OCI-LY3 (cell line): ENCODE data around the gene ATP8A2.
"Not testable (repeated sequence)": the region's sequence is repeated elsewhere in the genome, so short reads cannot be mapped to it uniquely, and the experiment has no call there.

Experiments used
- H2AFZ ChIP-seq: fragments of 200-600, 300-600 bp; shearing (Covaris generic); 2 replicates; pipeline ENCODE4 v1.6.0; 2014; ENCODE audit warnings: antibody characterized with exemption, low read depth, low read length
- H3K27ac ChIP-seq: fragments of 200-600, 300-600 bp; sonication (generic); 2 replicates; pipeline ENCODE4 v1.5.1; 2014; ENCODE audit warnings: mild to moderate bottlenecking, low read length, moderate library complexity, mixed read lengths
- H3K27me3 ChIP-seq: fragments of 200-600, 300-600 bp; sonication (generic); 2 replicates; pipeline ENCODE4 v1.6.1; 2014; ENCODE audit warnings: low read depth, low read length, mixed read lengths
- H3K36me3 ChIP-seq: fragments of 200-600, 300-600 bp; sonication (generic); replicated peaks from 2 replicates; pipeline ENCODE3; 2014; ENCODE audit warnings: low read depth, low read length, mixed read lengths
- H3K4me1 ChIP-seq: fragments of 300-600, 200-600 bp; sonication (generic); 2 replicates; pipeline ENCODE4 v1.6.1; 2014; ENCODE audit warnings: low read length, mixed read lengths
- H3K4me2 ChIP-seq: fragments of 200-600, 300-600 bp; sonication (generic); 2 replicates; pipeline ENCODE4 v1.6.1; 2014; ENCODE audit warnings: low read length, mixed read lengths
- H3K4me3 ChIP-seq: fragments of 300-600, 200-600 bp; sonication (generic); 2 replicates; pipeline ENCODE4 v1.5.1; 2014; ENCODE audit warnings: antibody characterized with exemption, mild to moderate bottlenecking, low read length, moderate library complexity
- H3K79me2 ChIP-seq: fragments of 300-600, 200-600 bp; shearing (Covaris generic); 2 replicates; pipeline ENCODE4 v1.6.1; 2014; ENCODE audit warnings: mild to moderate bottlenecking, low read length, mixed read lengths
- H3K9ac ChIP-seq: fragments of 300-600, 200-600 bp; shearing (Covaris generic); 2 replicates; pipeline ENCODE4 v1.6.0; 2014; ENCODE audit warnings: mild to moderate bottlenecking, low read length, moderate library complexity
- H3K9me3 ChIP-seq: fragments of 200-600, 300-600 bp; shearing (Covaris generic); 2 replicates; pipeline ENCODE4 v1.6.1; 2014; ENCODE audit warnings: low read length, mixed read lengths; ENCODE audit not compliant: insufficient read depth
- H4K20me1 ChIP-seq: fragments of 200-600, 300-600 bp; sonication (generic); 2 replicates; pipeline ENCODE4 v1.6.1; 2016; ENCODE audit warnings: low read length, mixed read lengths; ENCODE audit not compliant: insufficient read depth
- EZH2phosphoT487 ChIP-seq: fragments of 200-600 bp; shearing (Covaris generic); IDR thresholded peaks from 2 replicates; pipeline ENCODE4 v1.6.1; 2018; ENCODE audit warnings: antibody characterized with exemption, mixed run types, low read depth
- TF ChIP-seq, protein P1 (sequence below): fragments of 200-600, 300-600 bp; sonication (generic); IDR thresholded peaks from 2 replicates; pipeline ENCODE4 v1.5.1; 2014; ENCODE audit warnings: antibody characterized with exemption, low read length, low read depth

The ATP8A2 gene

DNA sequence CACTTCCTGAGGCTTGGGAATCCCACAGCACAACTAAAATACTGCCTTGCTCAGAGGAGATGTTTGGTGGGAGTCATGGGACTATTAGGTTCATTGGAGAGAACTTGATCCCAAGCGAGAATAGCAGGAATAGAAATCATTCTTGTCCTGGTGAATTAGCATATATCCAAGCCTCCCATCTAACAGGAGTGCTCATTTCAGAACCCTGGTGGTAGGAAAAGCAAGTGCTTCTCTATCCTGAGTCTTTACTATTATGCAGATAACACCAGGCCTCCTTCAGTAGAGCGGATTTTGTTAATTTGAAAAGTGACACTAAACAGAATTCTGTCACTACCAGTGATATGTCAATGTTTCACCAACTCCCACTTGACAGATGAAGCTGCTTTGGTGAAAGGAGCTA, 199.5 kb downstream of the ATP8A2 start:
- Histone ChIP-seq H3K4me2 (no peak overlapping the region), H3K27me3 (peaks cover 60% of the 10 kb centered on the region), H3K79me2 (no peaks in the 10 kb centered on the region), H3K9me3 (no peaks in the 10 kb centered on the region), H4K20me1 (no peaks in the 10 kb centered on the region), H3K27ac (no peak overlapping the region), H3K4me1 (peaks cover 5% of the 10 kb centered on the region; the same call in 1 of the 2 replicates), H3K4me3 (no peak overlapping the region), H3K36me3 (no peaks in the 10 kb centered on the region), H3K9ac (no peak overlapping the region), H2AFZ (no peak overlapping the region)
- TF ChIP-seq, protein P1, sequence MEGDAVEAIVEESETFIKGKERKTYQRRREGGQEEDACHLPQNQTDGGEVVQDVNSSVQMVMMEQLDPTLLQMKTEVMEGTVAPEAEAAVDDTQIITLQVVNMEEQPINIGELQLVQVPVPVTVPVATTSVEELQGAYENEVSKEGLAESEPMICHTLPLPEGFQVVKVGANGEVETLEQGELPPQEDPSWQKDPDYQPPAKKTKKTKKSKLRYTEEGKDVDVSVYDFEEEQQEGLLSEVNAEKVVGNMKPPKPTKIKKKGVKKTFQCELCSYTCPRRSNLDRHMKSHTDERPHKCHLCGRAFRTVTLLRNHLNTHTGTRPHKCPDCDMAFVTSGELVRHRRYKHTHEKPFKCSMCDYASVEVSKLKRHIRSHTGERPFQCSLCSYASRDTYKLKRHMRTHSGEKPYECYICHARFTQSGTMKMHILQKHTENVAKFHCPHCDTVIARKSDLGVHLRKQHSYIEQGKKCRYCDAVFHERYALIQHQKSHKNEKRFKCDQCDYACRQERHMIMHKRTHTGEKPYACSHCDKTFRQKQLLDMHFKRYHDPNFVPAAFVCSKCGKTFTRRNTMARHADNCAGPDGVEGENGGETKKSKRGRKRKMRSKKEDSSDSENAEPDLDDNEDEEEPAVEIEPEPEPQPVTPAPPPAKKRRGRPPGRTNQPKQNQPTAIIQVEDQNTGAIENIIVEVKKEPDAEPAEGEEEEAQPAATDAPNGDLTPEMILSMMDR: no peak
- no peak for TF ChIP-seq EZH2phosphoT487

DNA sequence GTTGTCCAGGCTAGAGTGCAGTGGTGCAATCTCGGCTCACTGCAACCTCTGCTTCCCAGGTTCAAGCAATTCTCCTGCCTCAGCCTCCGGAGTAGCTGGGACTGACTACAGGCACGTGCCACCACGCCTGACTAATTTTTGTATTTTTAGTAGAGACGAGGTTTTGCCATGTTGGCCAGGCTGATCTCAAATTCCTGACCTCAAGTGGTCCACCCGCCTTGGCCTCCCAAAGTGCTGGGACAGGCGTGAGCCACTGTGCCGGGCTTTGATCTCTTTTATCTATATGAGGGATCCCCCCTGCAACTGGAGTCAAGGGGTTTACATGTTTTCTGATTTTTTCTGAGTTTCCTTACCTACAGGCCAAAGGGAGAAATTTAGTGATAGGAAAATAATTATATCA, 200.4 kb downstream of the ATP8A2 start:
- H3K4me3 ChIP-seq, H3K4me2 ChIP-seq, H3K4me1 ChIP-seq, H3K36me3 ChIP-seq, H3K9me3 ChIP-seq, H3K79me2 ChIP-seq, H3K9ac ChIP-seq, H2AFZ ChIP-seq, H4K20me1 ChIP-seq, H3K27ac ChIP-seq: not testable (repeated sequence)
- H3K27me3 ChIP-seq: peaks cover 60% of the 10 kb centered on the region

DNA sequence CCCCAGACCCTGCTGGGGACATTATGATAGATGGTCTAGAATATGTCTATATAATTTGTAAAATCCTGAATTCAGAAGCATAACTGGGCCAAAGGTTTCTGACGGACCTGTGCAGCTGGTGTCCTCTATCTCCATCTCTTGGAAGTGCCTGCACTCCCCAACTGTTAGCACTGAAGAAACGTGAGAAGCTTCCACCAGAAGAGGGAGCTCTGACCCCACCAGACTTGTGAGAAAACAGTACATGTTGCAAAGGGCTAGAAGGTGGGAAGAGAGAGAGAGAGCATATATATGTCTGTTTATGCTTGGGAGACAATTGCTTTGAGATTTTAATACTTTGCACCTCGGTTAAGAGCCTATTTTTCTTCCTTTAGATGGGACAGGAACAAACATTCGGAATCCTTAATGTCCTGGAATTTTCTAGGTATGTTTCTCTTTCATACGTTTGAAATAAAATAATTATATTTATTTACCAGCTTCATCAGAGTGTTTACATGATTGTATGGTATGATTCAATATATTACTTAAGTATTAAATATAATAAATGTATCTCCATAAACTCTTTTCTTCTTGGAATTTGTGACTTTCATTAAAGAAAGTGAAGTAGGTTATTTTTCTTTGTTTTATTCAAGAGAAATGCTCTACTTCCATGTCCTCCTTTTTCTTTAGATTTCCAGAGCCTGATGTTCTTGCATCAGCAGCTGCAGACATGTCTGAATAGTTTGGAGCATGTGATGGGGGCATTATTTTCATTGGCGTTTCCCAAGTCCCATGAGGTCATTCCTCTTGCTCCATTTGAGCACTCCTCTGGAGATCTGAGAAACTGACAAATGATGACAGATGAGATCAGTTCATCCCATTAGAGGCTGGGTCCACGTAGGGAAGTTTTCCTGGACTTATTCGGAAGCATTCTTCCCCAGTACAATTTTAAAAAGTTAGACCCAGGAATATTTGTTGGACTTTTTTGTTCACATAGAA, 202.9 kb downstream of the ATP8A2 start:
- no peaks in the 10 kb centered on the region for H3K9me3 ChIP-seq
- no peaks in the 10 kb centered on the region for H3K79me2 ChIP-seq
- no peaks in the 10 kb centered on the region for H3K36me3 ChIP-seq
- H3K4me1 ChIP-seq: peaks cover 5% of the 10 kb centered on the region; the same call in 1 of the 2 replicates
- no peak overlapping the region for H3K27ac ChIP-seq
- H2AFZ ChIP-seq: no peak overlapping the region
- TF ChIP-seq, protein P1: peak; percentile 99
- TF ChIP-seq EZH2phosphoT487: no peak
- no peak overlapping the region for H3K4me2 ChIP-seq
- H3K4me3 ChIP-seq: no peak overlapping the region
- H3K27me3 ChIP-seq: peaks cover 64% of the 10 kb centered on the region
- H3K9ac ChIP-seq: no peak overlapping the region
- no peaks in the 10 kb centered on the region for H4K20me1 ChIP-seq

DNA sequence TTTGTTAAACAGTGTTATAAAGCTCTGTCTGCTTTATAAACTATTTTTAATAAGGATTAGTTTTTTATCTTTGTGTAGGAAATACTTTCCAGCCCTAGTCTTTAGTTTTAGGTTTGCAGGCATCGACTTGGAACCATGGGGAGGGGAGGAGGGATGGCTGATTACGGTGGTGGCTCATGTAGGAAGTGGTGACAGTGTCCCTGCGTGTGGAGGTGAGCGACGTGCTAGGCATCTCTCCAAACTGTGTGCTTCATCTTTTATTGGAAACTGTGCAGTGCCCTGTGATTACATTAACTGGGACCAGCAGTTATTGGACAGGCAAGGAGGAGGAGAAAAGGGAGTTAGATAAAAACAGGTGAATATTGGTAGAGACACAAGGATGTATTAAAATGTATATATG, 203.8 kb downstream of the ATP8A2 start:
- no peaks in the 10 kb centered on the region for H3K79me2 ChIP-seq
- H3K9me3 ChIP-seq: no peaks in the 10 kb centered on the region
- no peak overlapping the region for H3K4me2 ChIP-seq
- no peak for TF ChIP-seq EZH2phosphoT487
- TF ChIP-seq, protein P1: no peak
- no peak overlapping the region for H3K4me3 ChIP-seq
- H3K27me3 ChIP-seq: peaks cover 60% of the 10 kb centered on the region
- no peaks in the 10 kb centered on the region for H4K20me1 ChIP-seq
- H2AFZ ChIP-seq: no peak overlapping the region
- no peaks in the 10 kb centered on the region for H3K36me3 ChIP-seq
- no peak overlapping the region for H3K27ac ChIP-seq
- no peak overlapping the region for H3K9ac ChIP-seq
- H3K4me1 ChIP-seq: peaks cover 5% of the 10 kb centered on the region; the same call in 1 of the 2 replicates
